Naive thymus-derived CD4-positive, alpha-beta T cell (primary cell): ENCODE measurements around the gene ZFP69B. TPM values are rescaled to one million over a fixed set of nuclear protein-coding genes. Genes with fewer than 3 reads are reported as not detected.
A peak's percentile ranks its signal among the peaks of the same experiment; 100 is the strongest.

ENCODE experiments used
- ATAC-seq: fragments of 150-1000 bp; cut with Tn5 transposase; 2 replicates; pipeline ENCODE4 v1.10.0; 2021; ENCODE audit warnings: mild to moderate bottlenecking, moderate library complexity
- CTCF ChIA-PET: fragments of 350-600 bp; sonication (Branson Sonifier 250); formaldehyde crosslinking; loops from one replicate; lab custom pipeline; 2021; ENCODE audit warnings: antibody characterized with exemption; lab: Charles Lee
- POLR2A ChIA-PET: fragments of 350-600 bp; sonication (Branson Sonifier 250); formaldehyde crosslinking; loops from one replicate; lab custom pipeline; 2021; ENCODE audit warnings: antibody characterized with exemption, inconsistent platforms; lab: Charles Lee
- DNase-seq, 9 donors: peaks; one replicate each; pipeline versions ENCODE4 v3.0.0 to v3.0.0-alpha.2; 2020 to 2022; ENCODE audit warnings: mixed read lengths in 1 of 9
- H3K27ac ChIP-seq: one replicate; pipeline ENCODE4 v1.7.0; 2013; ENCODE audit warnings: mild to moderate bottlenecking, low read depth, low read length, moderate library complexity
- H3K27me3 ChIP-seq, 2 donors: one replicate each; pipeline ENCODE4 v1.7.0; 2013; ENCODE audit warnings: low read length in 2 of 2, mild to moderate bottlenecking in 2 of 2, moderate library complexity in 2 of 2; ENCODE audit not compliant: control insufficient read depth in 2 of 2, insufficient read depth in 2 of 2
- H3K36me3 ChIP-seq, 3 experiments: 1 replicate in 2 of 3; 2 replicates in 1 of 3; pipeline ENCODE4 v1.7.0; 2013; ENCODE audit warnings: low read length in 3 of 3, mild to moderate bottlenecking in 3 of 3, moderate library complexity in 1 of 3; ENCODE audit not compliant: insufficient read depth in 3 of 3, control insufficient read depth in 2 of 3
- H3K4me1 ChIP-seq, 2 donors: one replicate each; pipeline ENCODE4 v1.7.0; 2013; ENCODE audit warnings: low read length in 2 of 2, mild to moderate bottlenecking in 2 of 2, moderate library complexity in 1 of 2; ENCODE audit not compliant: control insufficient read depth in 2 of 2, insufficient read depth in 2 of 2
- H3K4me3 ChIP-seq: 2 replicates; pipeline ENCODE4 v1.7.0; 2013; ENCODE audit warnings: mild to moderate bottlenecking, low read length
- H3K9me3 ChIP-seq, 3 experiments: 1 replicate in 2 of 3; 2 replicates in 1 of 3; pipeline ENCODE4 v1.7.0; 2013; ENCODE audit warnings: low read length in 3 of 3; ENCODE audit not compliant: control insufficient read depth in 2 of 3
- H3K27ac Mint-ChIP-seq, 9 donors: one replicate each; pipeline ENCODE4 v1.8.0; 2020 to 2022; ENCODE audit warnings: mixed read lengths in 9 of 9, mild to moderate bottlenecking in 8 of 9, moderate library complexity in 5 of 9, inconsistent platforms in 2 of 9
- H3K27me3 Mint-ChIP-seq, 5 donors: one replicate each; pipeline ENCODE4 v1.8.0; 2021 to 2022; ENCODE audit warnings: mixed read lengths in 5 of 5, mild to moderate bottlenecking in 1 of 5
- H3K36me3 Mint-ChIP-seq, 5 donors: one replicate each; pipeline ENCODE4 v1.8.0; 2020 to 2022; ENCODE audit warnings: mixed read lengths in 5 of 5, mild to moderate bottlenecking in 3 of 5, inconsistent platforms in 1 of 5
- H3K4me1 Mint-ChIP-seq, 7 donors: one replicate each; pipeline ENCODE4 v1.8.0; 2020 to 2022; ENCODE audit warnings: mixed read lengths in 7 of 7, mild to moderate bottlenecking in 3 of 7, inconsistent platforms in 1 of 7
- H3K4me3 Mint-ChIP-seq, 10 donors: one replicate each; pipeline ENCODE4 v1.8.0; 2020 to 2022; ENCODE audit warnings: mild to moderate bottlenecking in 10 of 10, mixed read lengths in 10 of 10, moderate library complexity in 6 of 10, inconsistent platforms in 2 of 10
- H3K9me3 Mint-ChIP-seq, 11 donors: one replicate each; pipeline ENCODE4 v1.8.0; 2020 to 2022; ENCODE audit warnings: mixed read lengths in 11 of 11, mild to moderate bottlenecking in 4 of 11, inconsistent platforms in 1 of 11, moderate library complexity in 1 of 11
- intact Hi-C, 2 donors: fragments of 100-400 bp; cut with micrococcal nuclease; formaldehyde crosslinking; loops; one replicate each; pipeline ENCODE4 v1.15.1; 2023
- polyA plus RNA-seq, 2 donors: library from polyadenylated mRNA; unstranded; fragments of 300-500 nt; fragmentation: Illumina TruSeq; gene quantifications; one replicate each; pipeline ENCODE4 v1.2.3, GENCODE V29; 2021
- total RNA-seq, 6 experiments: library from RNA in 5 of 6; stranded (reverse) in 5 of 6; gene quantifications; 1 replicate in 5 of 6; 2 replicates in 1 of 6; pipeline ENCODE4 v1.2.3 and lab custom pipeline; 2021 to 2026

The ZFP69B gene
- total RNA-seq (1 to 10 TPM; 2.2 to 8.3 (median 5.3) TPM), polyA plus RNA-seq (1 to 10 TPM; 3.0 to 3.6 TPM), total RNA-seq (lab: John Stamatoyannopoulos, UW) (3.6 reads per million, percentile 19 among the genes with 10 or more reads in this experiment)

- Histone ChIP-seq H3K27ac (peak within 1 kb of the TSS; percentile 65), H3K9me3 (peaks cover 0 to 21% (median 0%) of the 10 kb centered on the region in 3 experiments), H3K4me1 (peaks cover 11 to 19% of the 10 kb centered on the region in 2 donors), H3K27me3 (no peaks in the 10 kb centered on the region), H3K4me3 (peak within 1 kb of the TSS; percentile 90), H3K36me3 (peaks cover 0 to 8% (median 0%) of the 10 kb centered on the region in 3 experiments)
- Mint-ChIP-seq H3K9me3 (peaks cover 3 to 65% (median 32%) of the 10 kb centered on the region in 11 donors), H3K4me1 (peaks cover 14 to 30% (median 25%) of the 10 kb centered on the region in 7 donors), H3K4me3 (peak within 1 kb of the TSS; percentile 83 to 96 (median 93)), H3K27ac (peak within 1 kb of the TSS; percentile 84 to 94 (median 92)), H3K27me3 (no peaks in the 10 kb centered on the region), H3K36me3 (peaks cover 26 to 56% (median 45%) of the 10 kb centered on the region in 5 donors)
- ChIA-PET CTCF (interaction anchor here (0.8 kb wide), 1 partner anchor 10 kb away, joined by 5 read pairs; no protein-coding TSS in a partner anchor), POLR2A (interaction anchor here (0.6 to 1.4 kb wide), 6 partner anchors 54 to 410 kb away, joined by 3 to 6 read pairs (median 4); partner anchors contain the start of genes CAP1, EXO5, NFYC and SMAP2)
- DNase-seq = peak; percentile 73 to 97 (median 82)
- peak; percentile 91 for ATAC-seq
- intact Hi-C loops = loop anchor here (1.0 to 5.0 kb wide), 7 partner anchors 27 to 288 kb away; partner anchors contain the start of genes EXO5 (in 2 of the 2), ZFP69 (in 2 of the 2), ZMPSTE24 (in 2 of the 2) and RLF (in 1 of the 2)
Observed at GRCh38 chr1:40449684-40450494, at the start of gene ZFP69B. Gene ZFP69B, plus strand, starts transcription at chr1:40450476. Its CDS starts 486 bp downstream, at chr1:40450962.

- ATAC-seq = no peak
- intact Hi-C loops = loop anchor here (2.0 to 10.0 kb wide), 3 partner anchors 143 to 327 kb away; partner anchors contain the start of gene ZMPSTE24 (in 1 of the 2)
- H3K4me1 ChIP-seq = peaks cover 47 to 78% of the 10 kb centered on the region in 2 donors
- H3K27me3 ChIP-seq = no peaks in the 10 kb centered on the region
- Mint-ChIP-seq H3K27me3 (no peaks in the 10 kb centered on the region), H3K4me3 (peak overlapping the region; percentile 22 to 80 (median 59)), H3K27ac (peak overlapping the region; percentile 67 to 98 (median 92)), H3K36me3 (peaks cover 0 to 39% (median 23%) of the 10 kb centered on the region in 5 donors), H3K4me1 (peaks cover 56 to 98% (median 91%) of the 10 kb centered on the region in 7 donors), H3K9me3 (no peaks in the 10 kb centered on the region)
- peak overlapping the region; percentile 92 for H3K27ac ChIP-seq
- H3K4me3 ChIP-seq = no peak overlapping the region
- POLR2A ChIA-PET = interaction anchor here (0.9 to 8.9 kb wide), 2 partner anchors 16 to 57 kb away, joined by 3 to 168 read pairs; no protein-coding TSS in a partner anchor
- H3K9me3 ChIP-seq = no peaks in the 10 kb centered on the region
- CTCF ChIA-PET = interaction anchor here (2.2 to 3.0 kb wide), 2 partner anchors 15 to 248 kb away, joined by 8 to 16 read pairs; no protein-coding TSS in a partner anchor
- H3K36me3 ChIP-seq = peaks cover 0 to 3% (median 0%) of the 10 kb centered on the region in 3 experiments
- no peak for DNase-seq
Observed at GRCh38 chr1:40401473-40402201, 48.6 kb upstream of the ZFP69B start.

GRCh38 chr1:40404670-40405462 lies 45.4 kb upstream of the ZFP69B start:
- Mint-ChIP-seq H3K4me1 (peaks cover 42 to 92% (median 79%) of the 10 kb centered on the region in 7 donors), H3K4me3 (peak overlapping the region; percentile 0 to 85 (median 71)), H3K27ac (peak overlapping the region; percentile 84 to 98 (median 92)), H3K36me3 (peaks cover 10 to 45% (median 24%) of the 10 kb centered on the region in 5 donors), H3K9me3 (no peaks in the 10 kb centered on the region), H3K27me3 (no peaks in the 10 kb centered on the region)
- H3K27me3 ChIP-seq = no peaks in the 10 kb centered on the region
- H3K9me3 ChIP-seq = no peaks in the 10 kb centered on the region
- H3K36me3 ChIP-seq = peaks cover 5 to 23% (median 10%) of the 10 kb centered on the region in 3 experiments
- peak; percentile 85 for ATAC-seq
- peaks cover 40 to 52% of the 10 kb centered on the region in 2 donors for H3K4me1 ChIP-seq
- peak in 7 of 9 donors; percentile 65 to 84 (median 78) for DNase-seq
- ChIA-PET POLR2A (interaction anchor here (0.5 to 8.9 kb wide), 11 partner anchors 11 to 263 kb away, joined by 3 to 168 read pairs (median 5); partner anchors contain the start of gene SMAP2), CTCF (interaction anchor here (0.6 to 3.8 kb wide), 24 partner anchors 11 to 261 kb away, joined by 3 to 40 read pairs (median 4); partner anchors contain the start of genes COL9A2 and SMAP2)
- H3K4me3 ChIP-seq = no peak overlapping the region
- intact Hi-C loops = loop anchor here (1.0 to 10.0 kb wide), 13 partner anchors 10 to 330 kb away; partner anchors contain the start of genes SMAP2 (in 1 of the 2) and ZMPSTE24 (in 1 of the 2)
- H3K27ac ChIP-seq = peak overlapping the region; percentile 92

GRCh38 chr1:40405812-40406211 lies 44.5 kb upstream of the ZFP69B start:
- peak overlapping the region; percentile 92 for H3K27ac ChIP-seq
- Mint-ChIP-seq H3K27me3 (no peaks in the 10 kb centered on the region), H3K4me3 (peak overlapping the region in 4 of 10 donors; percentile 11 to 74 (median 28)), H3K27ac (peak overlapping the region in 8 of 9 donors; percentile 51 to 98 (median 91)), H3K4me1 (peaks cover 35 to 88% (median 73%) of the 10 kb centered on the region in 7 donors), H3K36me3 (peaks cover 10 to 44% (median 18%) of the 10 kb centered on the region in 5 donors), H3K9me3 (no peaks in the 10 kb centered on the region)
- ChIA-PET POLR2A (interaction anchor here (0.6 to 8.9 kb wide), 4 partner anchors 20 to 61 kb away, joined by 4 to 168 read pairs (median 12); partner anchors contain the start of gene SMAP2), CTCF (interaction anchor here (0.6 to 3.8 kb wide), 17 partner anchors 12 to 262 kb away, joined by 3 to 40 read pairs (median 10); partner anchors contain the start of genes COL9A2 and SMAP2)
- ATAC-seq (no peak), DNase-seq (no peak)
- H3K9me3 ChIP-seq = no peaks in the 10 kb centered on the region
- peaks cover 31 to 43% of the 10 kb centered on the region in 2 donors for H3K4me1 ChIP-seq
- H3K27me3 ChIP-seq = no peaks in the 10 kb centered on the region
- no peak overlapping the region for H3K4me3 ChIP-seq
- intact Hi-C loops = loop anchor here (2.0 to 10.0 kb wide), 3 partner anchors 34 to 331 kb away; partner anchors contain the start of genes SMAP2 (in 1 of the 2) and ZMPSTE24 (in 1 of the 2)
- H3K36me3 ChIP-seq = peaks cover 5 to 33% (median 16%) of the 10 kb centered on the region in 3 experiments

GRCh38 chr1:40407453-40407852 lies 42.8 kb upstream of the ZFP69B start:
- POLR2A ChIA-PET = interaction anchor here (0.9 to 1.3 kb wide), 3 partner anchors 8 to 66 kb away, joined by 4 to 5 read pairs (median 4); no protein-coding TSS in a partner anchor
- CTCF ChIA-PET = interaction anchor here (0.6 to 1.9 kb wide), 9 partner anchors 18 to 351 kb away, joined by 3 to 10 read pairs (median 4); no protein-coding TSS in a partner anchor
- Mint-ChIP-seq H3K4me1 (peaks cover 25 to 81% (median 65%) of the 10 kb centered on the region in 7 donors), H3K27ac (peak overlapping the region in 2 of 9 donors; percentile 54 to 65), H3K4me3 (no peak overlapping the region), H3K27me3 (no peaks in the 10 kb centered on the region), H3K36me3 (peaks cover 10 to 43% (median 19%) of the 10 kb centered on the region in 5 donors), H3K9me3 (no peaks in the 10 kb centered on the region)
- H3K27ac ChIP-seq = peak overlapping the region; percentile 17
- DNase-seq = no peak
- ATAC-seq = no peak
- peaks cover 26 to 29% of the 10 kb centered on the region in 2 donors for H3K4me1 ChIP-seq
- H3K36me3 ChIP-seq = peaks cover 11 to 38% (median 16%) of the 10 kb centered on the region in 3 experiments
- H3K9me3 ChIP-seq = no peaks in the 10 kb centered on the region
- intact Hi-C loops = loop anchor here (5.0 to 10.0 kb wide), 2 partner anchors 35 to 333 kb away; partner anchors contain the start of gene SMAP2 (in 1 of the 2)
- H3K27me3 ChIP-seq = no peaks in the 10 kb centered on the region
- no peak overlapping the region for H3K4me3 ChIP-seq
